Neural cell (in vitro differentiated cells): Measurements from ENCODE around the gene DTD2.

Experiments
- CTCF ChIP-seq: fragments of 450-650 bp; IDR thresholded peaks from 2 replicates; pipeline ENCODE4 v1.5.1; 2014; ENCODE audit warnings: antibody characterized with exemption, mild to moderate bottlenecking, moderate library complexity; ENCODE audit not compliant: poor library complexity, severe bottlenecking
- EP300 ChIP-seq: fragments of 450-650 bp; conservative IDR thresholded peaks from 2 replicates; pipeline ENCODE4 v1.6.1; 2014; ENCODE audit warnings: antibody characterized with exemption, mild to moderate bottlenecking, moderate library complexity; ENCODE audit not compliant: poor library complexity, severe bottlenecking
- EZH2 ChIP-seq: fragments of 200-600, 300-800 bp; shearing (Covaris generic), sonication (generic); IDR thresholded peaks from 2 replicates; pipeline ENCODE4 v1.6.1; 2014; ENCODE audit warnings: antibody characterized with exemption, low read length, borderline replicate concordance, mild to moderate bottlenecking; ENCODE audit not compliant: insufficient read depth, poor library complexity, severe bottlenecking
- MXI1 ChIP-seq: fragments of 450-650 bp; conservative IDR thresholded peaks from 2 replicates; pipeline ENCODE4 v1.6.1; 2014; ENCODE audit warnings: antibody characterized with exemption, mild to moderate bottlenecking; ENCODE audit not compliant: poor library complexity, severe bottlenecking
- POLR2AphosphoS5 ChIP-seq: IDR thresholded peaks from 2 replicates; pipeline ENCODE4 v1.6.1; 2012
- RAD21 ChIP-seq: fragments of 450-650 bp; conservative IDR thresholded peaks from 2 replicates; pipeline ENCODE4 v1.6.1; 2014; ENCODE audit warnings: antibody characterized with exemption, mild to moderate bottlenecking, moderate library complexity
- REST ChIP-seq: IDR thresholded peaks from 2 replicates; pipeline ENCODE4 v1.6.1; 2012; ENCODE audit warnings: borderline replicate concordance
- SMC3 ChIP-seq: fragments of 450-650 bp; conservative IDR thresholded peaks from 2 replicates; pipeline ENCODE4 v1.6.1; 2014; ENCODE audit warnings: antibody characterized with exemption, mild to moderate bottlenecking, moderate library complexity; ENCODE audit not compliant: poor library complexity
- TAF1 ChIP-seq: IDR thresholded peaks from 2 replicates; pipeline ENCODE4 v1.6.1; 2012; ENCODE audit warnings: low read depth

GRCh38 chr14:31401369-31401932, 55.9 kb downstream of the DTD2 start:
- TF ChIP-seq CTCF (no peak), REST (no peak), TAF1 (no peak), RAD21 (no peak), POLR2AphosphoS5 (no peak), EP300 (no peak), SMC3 (no peak), EZH2 (no peak), MXI1 (no peak)
